Subcutaneous abdominal adipose tissue (tissue), 5 donors: ENCODE data around the gene ARHGAP44.

Experiments used
- H3K27ac ChIP-seq: one replicate; pipeline ENCODE4 v1.7.0; 2013; ENCODE audit warnings: low read depth, mild to moderate bottlenecking, inconsistent platforms, low read length, moderate library complexity
- H3K27me3 ChIP-seq, 5 donors: one replicate each; pipeline ENCODE4 v1.7.0; 2013; ENCODE audit warnings: low read length in 5 of 5, inconsistent platforms in 1 of 5; ENCODE audit not compliant: control insufficient read depth in 5 of 5, insufficient read depth in 4 of 5
- H3K36me3 ChIP-seq, 5 donors: one replicate each; pipeline ENCODE4 v1.7.0; 2013; ENCODE audit warnings: low read length in 5 of 5; ENCODE audit not compliant: control insufficient read depth in 5 of 5, insufficient read depth in 5 of 5
- H3K4me1 ChIP-seq, 5 donors: one replicate each; pipeline ENCODE4 v1.7.0; 2013; ENCODE audit warnings: low read length in 5 of 5, mild to moderate bottlenecking in 3 of 5, moderate library complexity in 1 of 5; ENCODE audit not compliant: control insufficient read depth in 5 of 5, insufficient read depth in 5 of 5
- H3K4me3 ChIP-seq, 5 donors: one replicate each; pipeline ENCODE4 v1.7.0; 2013; ENCODE audit warnings: low read length in 5 of 5, low read depth in 1 of 5
- H3K9ac ChIP-seq, 5 donors: one replicate each; pipeline ENCODE4 v1.7.0; 2013; ENCODE audit warnings: low read length in 5 of 5, mild to moderate bottlenecking in 4 of 5, moderate library complexity in 3 of 5
- H3K9me3 ChIP-seq, 5 donors: one replicate each; pipeline ENCODE4 v1.7.0; 2013; ENCODE audit warnings: low read length in 5 of 5; ENCODE audit not compliant: control insufficient read depth in 5 of 5
- donor health status: healthy.
- donor health status: healthy.
- donor health status: healthy.
- donor health status: healthy.
- donor health status: healthy.

ARHGAP44 gene

GRCh38 chr17:13024526-13025257, 235.4 kb downstream of the ARHGAP44 start:
- Histone ChIP-seq H3K27ac (no peak overlapping the region), H3K27me3 (no peaks in the 10 kb centered on the region), H3K9ac (peak overlapping the region in 1 of 5 donors; percentile 60), H3K4me1 (peaks cover 2 to 9% (median 8%) of the 10 kb centered on the region in 5 donors), H3K36me3 (no peaks in the 10 kb centered on the region), H3K9me3 (no peaks in the 10 kb centered on the region), H3K4me3 (peak overlapping the region; percentile 27 to 68 (median 44))

GRCh38 chr17:13025258-13025627, 235.9 kb downstream of the ARHGAP44 start:
- Histone ChIP-seq H3K27ac (no peak overlapping the region), H3K27me3 (no peaks in the 10 kb centered on the region), H3K9me3 (no peaks in the 10 kb centered on the region), H3K9ac (no peak overlapping the region), H3K4me1 (peaks cover 2 to 9% (median 8%) of the 10 kb centered on the region in 5 donors), H3K4me3 (no peak overlapping the region), H3K36me3 (no peaks in the 10 kb centered on the region)

- Histone ChIP-seq H3K27me3 (no peaks in the 10 kb centered on the region), H3K4me1 (peaks cover 2 to 10% (median 9%) of the 10 kb centered on the region in 5 donors), H3K36me3 (no peaks in the 10 kb centered on the region), H3K9ac (no peak overlapping the region), H3K27ac (no peak overlapping the region), H3K4me3 (no peak overlapping the region), H3K9me3 (no peaks in the 10 kb centered on the region)
These were observed 236.4 kb downstream of the ARHGAP44 start for GRCh38 chr17:13025687-13026086.

- no peaks in the 10 kb centered on the region for H3K9me3 ChIP-seq
- no peak overlapping the region for H3K4me3 ChIP-seq
- peaks cover 2 to 24% (median 22%) of the 10 kb centered on the region in 5 donors for H3K4me1 ChIP-seq
- H3K36me3 ChIP-seq: no peaks in the 10 kb centered on the region
- H3K27me3 ChIP-seq: no peaks in the 10 kb centered on the region
- H3K9ac ChIP-seq: no peak overlapping the region
- H3K27ac ChIP-seq: no peak overlapping the region
These were observed 237.9 kb downstream of the ARHGAP44 start for GRCh38 chr17:13027246-13027645.

- Histone ChIP-seq H3K27ac (no peak overlapping the region), H3K27me3 (no peaks in the 10 kb centered on the region), H3K9ac (no peak overlapping the region), H3K4me3 (no peak overlapping the region), H3K9me3 (no peaks in the 10 kb centered on the region), H3K36me3 (no peaks in the 10 kb centered on the region), H3K4me1 (peaks cover 2 to 22% (median 18%) of the 10 kb centered on the region in 5 donors)
These were observed 240.0 kb downstream of the ARHGAP44 start for GRCh38 chr17:13029340-13029739.

- no peak overlapping the region for H3K9ac ChIP-seq
- no peaks in the 10 kb centered on the region for H3K36me3 ChIP-seq
- H3K27ac ChIP-seq: no peak overlapping the region
- H3K4me3 ChIP-seq: no peak overlapping the region
- peaks cover 0 to 17% (median 13%) of the 10 kb centered on the region in 5 donors for H3K4me1 ChIP-seq
- H3K9me3 ChIP-seq: no peaks in the 10 kb centered on the region
- no peaks in the 10 kb centered on the region for H3K27me3 ChIP-seq
These were observed 240.8 kb downstream of the ARHGAP44 start for GRCh38 chr17:13030056-13030455.

- Histone ChIP-seq H3K4me3 (no peak overlapping the region), H3K27me3 (no peaks in the 10 kb centered on the region), H3K4me1 (peaks cover 0 to 17% (median 13%) of the 10 kb centered on the region in 5 donors), H3K9me3 (peaks cover 0 to 5% (median 3%) of the 10 kb centered on the region in 5 donors), H3K36me3 (no peaks in the 10 kb centered on the region), H3K9ac (no peak overlapping the region), H3K27ac (no peak overlapping the region)
These were observed 241.4 kb downstream of the ARHGAP44 start for GRCh38 chr17:13030459-13031300.

GRCh38 chr17:13031718-13032350, 242.5 kb downstream of the ARHGAP44 start:
- H3K9me3 ChIP-seq: peaks cover 0 to 14% (median 10%) of the 10 kb centered on the region in 5 donors

GRCh38 chr17:13035420-13035819, 246.1 kb downstream of the ARHGAP44 start:
- Histone ChIP-seq H3K9ac (no peak overlapping the region), H3K27ac (no peak overlapping the region), H3K4me3 (no peak overlapping the region), H3K9me3 (peaks cover 0 to 15% (median 10%) of the 10 kb centered on the region in 5 donors), H3K4me1 (peaks cover 0 to 17% (median 13%) of the 10 kb centered on the region in 5 donors), H3K27me3 (peaks cover 0 to 3% (median 0%) of the 10 kb centered on the region in 5 donors), H3K36me3 (no peaks in the 10 kb centered on the region)

More at GRCh38 chr17:13031718-13032350, 242.5 kb downstream of the ARHGAP44 start:
- Histone ChIP-seq H3K4me1 (peaks cover 0 to 17% (median 13%) of the 10 kb centered on the region in 5 donors), H3K27ac (no peak overlapping the region), H3K27me3 (no peaks in the 10 kb centered on the region), H3K9ac (peak overlapping the region in 1 of 5 donors; percentile 7), H3K4me3 (peak overlapping the region in 4 of 5 donors; percentile 5 to 36 (median 27)), H3K36me3 (no peaks in the 10 kb centered on the region)
